Stimulated activated CD4-positive, alpha-beta T cell treated with anti-CD3 and anti-CD28 coated beads, Interleukin-2, amount 100 ng/mL, for 4 hours (primary cell): ENCODE data around the gene KCNJ2.
A peak's percentile ranks its signal among the peaks of the same experiment; 100 is the strongest.

Experiments
- DNase-seq: peaks from one replicate; pipeline ENCODE4 v3.0.0-alpha.2; 2020; ENCODE audit warnings: low read depth

The KCNJ2 gene

DNA sequence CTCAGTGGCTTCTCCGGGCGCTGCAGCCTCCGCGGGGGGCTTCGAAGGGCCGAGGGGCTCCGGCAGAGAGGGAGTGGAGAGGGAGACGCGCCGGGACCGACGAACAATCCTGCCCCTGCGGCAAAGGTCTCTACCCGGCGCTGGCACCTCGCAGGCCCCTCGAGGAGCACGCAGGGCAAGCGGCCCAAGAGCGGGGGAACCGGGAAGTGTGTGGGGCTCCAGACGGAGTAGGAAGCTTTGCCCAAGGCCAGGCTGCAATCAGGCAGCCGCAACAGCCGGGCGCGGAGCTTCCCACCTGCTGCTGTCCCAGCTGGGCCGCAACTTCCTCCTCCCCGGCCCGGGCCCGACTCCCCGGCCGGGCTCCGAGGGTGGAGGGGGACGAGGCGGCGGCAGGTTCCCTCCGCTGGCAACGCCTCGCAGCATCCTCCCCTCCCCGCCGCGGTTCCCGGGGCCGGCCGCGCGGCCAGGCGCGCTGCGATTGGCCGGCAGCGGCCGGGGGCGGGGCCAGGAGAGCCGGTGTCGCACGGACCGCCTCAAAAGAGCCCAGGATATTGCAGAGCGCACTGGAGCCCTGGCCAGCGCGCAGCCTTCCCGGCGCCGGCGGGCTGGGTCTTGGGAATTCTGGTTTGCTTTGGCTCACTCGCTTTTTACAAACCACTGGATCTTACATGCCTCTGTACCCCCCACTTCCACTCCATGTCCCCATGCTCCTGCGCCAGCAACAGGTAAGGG is at the start of gene KCNJ2:
Gene KCNJ2, plus strand, starts transcription at position 556 of the 732 bp plus-strand sequence. CDS start 5,508 bp downstream, outside the sequence.
- peak; percentile 13 for DNase-seq

DNA sequence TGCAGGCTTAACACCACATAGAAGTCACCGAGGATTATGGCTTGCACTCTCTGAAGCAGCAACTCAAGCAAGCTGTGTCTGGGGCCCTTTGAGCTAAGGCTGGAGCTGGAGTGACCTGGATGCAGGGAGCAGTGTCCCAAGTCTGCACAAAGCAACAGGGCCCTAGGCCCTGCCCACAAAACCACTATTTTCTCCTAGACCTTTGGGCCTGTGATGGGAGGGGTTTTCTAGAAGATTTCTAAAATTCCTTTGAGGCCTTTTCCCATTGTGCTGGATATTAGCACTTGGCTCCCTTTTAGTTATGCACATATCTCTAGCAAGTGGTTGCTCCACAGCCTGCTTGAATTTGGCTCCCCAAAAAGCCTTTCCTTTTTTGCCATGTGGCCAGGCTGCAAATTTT is 49.8 kb upstream of the KCNJ2 start:
- no peak for DNase-seq

DNA sequence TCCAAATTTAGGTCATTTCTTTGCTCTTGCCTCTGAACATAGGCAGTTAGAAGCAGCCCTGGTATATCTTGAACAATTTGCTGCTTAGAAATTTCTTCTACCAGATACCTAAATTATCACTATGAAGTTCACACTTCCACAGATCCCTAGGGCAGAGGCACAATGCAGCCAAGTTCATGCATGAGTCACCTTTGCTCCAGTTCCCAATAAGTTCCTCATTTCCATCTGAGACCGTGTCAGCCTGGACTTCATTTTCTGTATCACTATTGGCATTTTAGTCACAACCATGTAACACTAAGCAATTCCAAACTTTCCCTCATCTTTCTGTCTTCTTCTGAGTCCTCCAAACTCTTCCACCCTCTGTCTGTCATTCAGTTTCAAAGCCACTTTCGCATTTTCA is 49.3 kb upstream of the KCNJ2 start:
- DNase-seq: no peak

DNA sequence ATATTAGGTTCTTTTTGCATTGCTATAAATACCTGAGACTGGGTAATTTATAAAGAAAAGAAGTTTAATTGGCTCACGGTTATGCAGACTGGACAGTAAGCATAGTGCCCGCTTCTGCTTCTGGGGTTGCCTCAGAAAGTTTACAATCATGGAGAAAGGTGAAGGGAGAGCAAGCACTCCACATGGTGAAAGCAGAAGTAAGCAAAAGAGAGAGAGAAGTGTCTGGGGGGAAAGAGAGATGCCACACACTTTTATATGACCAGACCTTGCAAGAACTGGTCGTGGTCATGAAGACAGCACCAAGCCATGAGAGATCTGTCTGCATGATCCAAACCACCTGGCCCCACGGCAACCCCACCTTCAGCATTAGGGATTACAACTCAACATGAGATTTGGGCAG is 48.9 kb upstream of the KCNJ2 start:
- DNase-seq: no peak

DNA sequence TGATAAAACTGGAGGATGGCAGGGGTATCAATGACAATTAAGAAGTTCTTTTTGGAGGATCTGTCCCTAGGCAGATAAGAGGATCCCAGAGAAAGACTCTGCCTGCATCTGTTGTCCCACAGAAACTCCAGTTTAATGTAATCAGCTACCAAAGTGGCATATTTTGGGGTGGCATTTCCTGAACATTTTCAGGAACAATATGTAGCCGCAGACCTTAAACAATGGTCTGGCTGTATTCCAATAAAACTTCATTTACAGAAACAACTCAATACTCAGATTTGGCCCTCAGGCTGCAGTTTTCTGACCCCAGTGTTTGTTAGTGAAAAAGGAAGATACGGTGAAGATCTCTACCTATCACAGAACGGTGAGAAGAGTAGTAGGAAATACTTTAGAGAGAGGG is 48.2 kb upstream of the KCNJ2 start:
- DNase-seq: no peak

DNA sequence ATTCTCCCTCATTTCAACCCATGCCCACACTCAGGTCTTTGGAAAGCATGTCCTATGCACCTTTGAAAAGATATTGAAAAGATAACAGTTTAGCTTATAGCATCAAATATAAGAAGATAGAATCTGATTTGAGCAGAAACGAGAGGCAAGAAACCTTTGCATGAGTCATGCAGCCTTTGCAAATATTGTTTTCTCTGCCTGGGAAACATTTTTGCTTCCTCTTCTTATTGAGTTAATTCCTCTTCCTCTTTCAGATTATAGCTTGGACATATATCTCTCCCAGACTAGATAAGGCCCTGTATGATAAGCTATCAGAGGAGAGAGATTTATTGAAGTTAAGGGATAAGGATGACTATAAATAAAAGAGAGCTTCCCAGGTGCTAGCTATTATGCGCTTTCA is 46.1 kb upstream of the KCNJ2 start:
- no peak for DNase-seq

DNA sequence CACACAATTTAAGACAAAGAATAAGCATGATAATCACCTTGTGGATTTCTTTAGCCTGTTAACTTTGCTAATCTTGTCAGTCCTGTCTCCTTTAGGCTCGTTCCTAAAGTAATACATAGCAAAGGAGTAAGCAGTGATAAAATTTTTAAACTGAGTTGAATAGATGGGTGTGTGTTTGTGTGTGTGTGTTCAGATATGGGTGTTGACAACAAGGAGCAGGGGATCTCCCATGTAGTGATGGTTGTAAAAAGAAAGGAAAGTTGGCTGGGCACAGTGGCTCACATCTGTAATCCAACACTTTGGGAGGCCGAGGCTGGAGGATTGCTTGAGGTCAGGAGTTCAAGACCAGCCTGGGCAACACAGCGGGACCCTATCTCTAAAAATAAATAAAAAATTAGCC is 44.6 kb upstream of the KCNJ2 start:
- DNase-seq: no peak

DNA sequence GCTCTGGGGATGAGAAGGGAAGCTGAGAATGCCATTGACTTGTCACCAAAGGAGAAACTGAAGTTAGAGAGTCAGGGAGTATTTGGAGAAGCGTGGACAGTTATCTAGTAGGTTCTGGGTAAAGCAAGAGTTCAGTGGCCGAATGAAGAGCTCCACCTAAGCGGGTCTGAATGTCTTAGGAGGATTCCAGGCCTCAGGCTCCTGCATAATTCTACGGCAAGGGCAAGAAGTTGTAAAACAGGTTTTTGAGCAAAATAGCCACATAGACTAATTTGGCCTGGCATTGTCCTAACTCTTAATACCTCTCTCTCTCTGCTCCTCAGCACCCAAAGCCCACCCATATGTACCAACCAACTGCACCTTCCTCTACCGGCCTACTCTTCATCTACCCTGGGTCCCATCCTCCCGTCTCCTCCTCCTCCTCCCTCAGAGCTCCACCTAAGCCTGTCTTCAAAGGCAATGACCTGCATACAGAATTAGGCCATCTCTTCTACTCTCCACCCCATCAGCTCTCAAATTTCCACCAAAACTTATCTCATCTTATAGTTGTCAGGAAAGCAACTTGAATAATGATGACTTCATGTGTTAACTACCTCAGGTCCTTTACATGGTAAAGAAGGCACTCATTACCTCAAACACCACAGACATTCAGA is 42.0 kb upstream of the KCNJ2 start:
- DNase-seq: no peak

DNA sequence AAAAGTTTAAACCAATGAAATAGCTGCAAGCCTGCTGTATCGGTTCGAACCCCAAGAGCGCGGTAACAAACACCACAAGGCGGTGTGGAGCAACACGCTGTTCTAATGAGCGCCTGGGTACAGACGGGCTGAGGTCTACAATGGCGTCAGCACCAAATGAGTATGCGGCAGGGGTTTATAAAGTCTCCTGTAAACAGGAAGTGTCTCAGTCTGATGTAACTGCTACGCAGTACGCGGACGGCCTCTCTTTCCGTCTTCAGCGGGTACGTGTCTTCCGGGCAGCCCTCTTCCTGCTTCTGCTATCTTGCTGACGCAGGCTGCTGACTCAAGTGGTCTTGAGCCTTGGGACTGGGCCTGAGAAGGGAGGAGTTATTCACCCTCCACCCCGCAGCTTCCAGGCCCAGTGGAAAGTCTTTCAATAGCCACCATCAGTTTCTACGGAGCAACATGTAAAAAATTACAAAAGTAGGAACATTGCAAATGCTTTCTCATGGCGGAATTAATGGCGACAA is 40.5 kb upstream of the KCNJ2 start:
- no peak for DNase-seq

DNA sequence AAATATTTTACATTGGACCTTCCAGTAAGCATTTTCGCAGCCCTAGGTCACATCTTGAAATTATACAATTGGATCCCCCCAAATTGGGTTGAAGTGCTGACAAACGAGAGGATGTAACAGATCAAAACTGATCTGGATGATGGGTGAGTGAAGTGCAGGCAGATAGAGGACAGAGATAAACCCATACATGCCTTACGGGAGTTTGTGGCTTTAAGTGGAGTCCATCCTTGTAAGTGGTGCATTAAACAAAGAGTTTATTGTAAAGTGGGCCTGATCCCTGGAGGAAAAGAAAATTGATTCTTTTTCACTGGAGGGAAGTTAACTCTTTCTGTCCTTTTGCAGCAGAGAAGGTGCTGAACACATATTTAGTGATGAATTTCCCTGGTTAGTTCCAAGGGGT is 39.0 kb upstream of the KCNJ2 start:
- DNase-seq: no peak

DNA sequence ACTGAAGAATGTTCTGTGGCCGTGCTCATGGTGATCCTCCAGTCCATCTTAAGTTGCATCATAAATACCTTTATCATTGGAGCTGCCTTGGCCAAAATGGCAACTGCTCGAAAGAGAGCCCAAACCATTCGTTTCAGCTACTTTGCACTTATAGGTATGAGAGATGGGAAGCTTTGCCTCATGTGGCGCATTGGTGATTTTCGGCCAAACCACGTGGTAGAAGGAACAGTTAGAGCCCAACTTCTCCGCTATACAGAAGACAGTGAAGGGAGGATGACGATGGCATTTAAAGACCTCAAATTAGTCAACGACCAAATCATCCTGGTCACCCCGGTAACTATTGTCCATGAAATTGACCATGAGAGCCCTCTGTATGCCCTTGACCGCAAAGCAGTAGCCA is 36.8 kb upstream of the KCNJ2 start:
- no peak for DNase-seq

DNA sequence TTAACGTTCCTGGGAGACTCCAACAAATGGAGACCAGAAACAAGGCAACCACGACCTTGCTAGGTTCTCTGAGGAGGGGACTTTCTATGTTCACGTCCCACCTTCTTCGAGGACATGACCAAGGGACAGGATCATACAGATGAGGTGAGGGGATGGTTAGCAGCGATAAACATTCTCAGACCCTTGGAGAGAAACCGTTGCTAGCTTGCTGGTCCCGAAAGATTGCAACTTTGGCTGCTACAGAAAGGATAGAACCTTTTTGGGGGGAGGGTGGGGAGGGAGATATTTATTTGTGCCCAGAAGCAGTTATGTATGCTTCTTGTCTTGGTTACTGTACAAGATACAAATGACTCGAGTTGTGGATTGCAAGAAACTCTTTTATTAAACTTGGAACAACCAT is 35.3 kb upstream of the KCNJ2 start:
- DNase-seq: no peak

DNA sequence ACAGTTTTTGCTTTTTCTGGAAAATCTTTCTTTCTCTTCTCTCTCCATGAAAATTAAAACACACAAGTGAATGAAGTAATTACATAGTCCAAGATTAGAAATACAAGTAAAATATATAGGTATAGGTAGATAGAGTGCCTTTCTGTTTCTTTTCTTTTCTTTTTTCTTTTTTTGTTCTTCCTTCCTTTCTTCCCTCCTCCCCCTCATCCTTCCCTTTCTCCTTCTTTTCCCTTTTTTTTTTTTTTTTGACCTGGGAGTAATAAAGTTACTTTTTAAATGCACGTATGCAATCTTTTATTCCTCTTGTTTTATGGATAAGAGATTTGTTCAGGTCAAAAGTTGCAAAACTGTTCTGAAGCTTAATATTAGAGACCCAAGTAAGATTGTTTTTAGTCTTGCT is 34.6 kb upstream of the KCNJ2 start:
- DNase-seq: no peak

DNA sequence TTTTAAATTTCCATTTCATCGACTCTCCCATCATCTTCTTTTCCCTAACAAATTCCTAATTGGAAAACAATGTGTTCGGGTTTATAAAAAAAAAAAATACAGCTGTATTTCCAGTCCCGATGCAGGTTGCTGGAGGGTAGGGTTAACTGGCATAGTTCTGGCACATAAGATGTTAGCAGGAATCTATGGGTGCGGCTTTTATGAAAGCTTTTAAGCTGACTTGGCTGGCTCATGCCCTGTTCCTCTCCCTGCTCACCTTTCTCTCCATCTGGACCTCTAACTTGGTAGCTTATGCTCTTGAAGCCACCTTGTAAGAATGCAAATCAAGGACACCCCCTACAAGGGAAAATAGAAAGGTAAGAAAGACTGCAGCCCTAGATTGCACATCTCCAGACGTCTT is 33.2 kb upstream of the KCNJ2 start:
- DNase-seq: no peak

DNA sequence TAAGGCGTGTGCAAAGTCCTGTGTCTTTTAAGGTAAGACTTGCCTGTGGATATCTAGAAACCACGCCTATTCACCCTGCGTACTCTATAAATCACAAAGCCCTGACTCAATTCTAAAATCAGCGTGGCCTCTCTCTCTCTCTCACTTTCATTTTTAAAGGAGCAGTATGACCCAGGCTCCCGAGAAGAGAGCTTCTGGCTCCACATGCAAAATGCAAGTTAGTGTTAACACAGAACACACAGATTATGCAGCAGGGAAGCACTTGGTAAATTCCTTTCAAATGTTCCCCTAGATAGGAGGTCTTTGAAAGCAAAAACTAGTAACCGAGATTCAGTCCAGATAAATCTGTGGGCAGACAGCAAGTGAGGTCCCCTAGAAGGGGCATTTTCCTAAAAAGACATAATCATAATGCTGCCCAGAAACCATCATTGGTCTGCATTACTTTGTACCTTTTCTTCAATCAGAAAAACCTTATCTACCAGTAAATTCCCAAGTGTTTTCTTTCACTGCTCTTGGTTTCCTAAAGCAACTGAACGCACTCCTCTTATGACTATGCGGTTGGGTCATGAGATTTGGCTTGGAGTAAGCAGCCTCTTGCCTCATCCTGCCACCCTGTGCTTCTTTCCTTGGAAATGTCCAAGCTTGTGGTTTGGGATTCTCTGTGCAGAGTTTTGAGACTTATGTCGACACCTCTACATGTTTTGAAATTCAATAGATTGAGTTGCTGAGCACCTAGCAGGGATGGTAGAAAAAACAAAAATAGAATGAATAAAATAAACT is 31.7 kb upstream of the KCNJ2 start:
- DNase-seq: no peak

DNA sequence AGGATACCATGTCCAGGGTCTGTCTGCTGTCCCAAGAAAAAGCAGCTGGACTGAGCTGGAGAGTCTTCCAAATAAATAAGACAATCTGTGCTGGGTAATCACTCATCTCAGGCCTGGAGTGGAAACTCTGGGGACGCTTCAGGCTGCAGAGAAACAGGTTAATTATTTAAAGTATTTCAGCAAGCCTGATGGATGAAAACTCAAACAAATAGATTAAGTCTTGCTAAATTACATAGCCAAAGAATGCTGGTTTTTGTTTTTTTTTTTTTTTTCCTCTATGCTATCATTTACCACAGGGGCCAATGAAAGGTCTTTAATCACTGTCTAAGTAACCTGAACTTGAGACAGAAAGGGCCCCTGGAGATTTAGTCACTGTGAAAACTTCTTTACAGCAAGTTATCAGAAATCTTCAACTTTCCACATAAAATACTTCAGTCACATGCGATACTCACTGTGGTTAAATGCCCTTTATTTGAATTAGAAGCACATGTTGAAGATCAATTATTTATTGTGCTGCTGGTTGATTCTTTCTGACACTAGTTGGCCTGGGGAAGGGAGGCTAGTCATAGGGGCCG is 31.0 kb upstream of the KCNJ2 start:
- no peak for DNase-seq

DNA sequence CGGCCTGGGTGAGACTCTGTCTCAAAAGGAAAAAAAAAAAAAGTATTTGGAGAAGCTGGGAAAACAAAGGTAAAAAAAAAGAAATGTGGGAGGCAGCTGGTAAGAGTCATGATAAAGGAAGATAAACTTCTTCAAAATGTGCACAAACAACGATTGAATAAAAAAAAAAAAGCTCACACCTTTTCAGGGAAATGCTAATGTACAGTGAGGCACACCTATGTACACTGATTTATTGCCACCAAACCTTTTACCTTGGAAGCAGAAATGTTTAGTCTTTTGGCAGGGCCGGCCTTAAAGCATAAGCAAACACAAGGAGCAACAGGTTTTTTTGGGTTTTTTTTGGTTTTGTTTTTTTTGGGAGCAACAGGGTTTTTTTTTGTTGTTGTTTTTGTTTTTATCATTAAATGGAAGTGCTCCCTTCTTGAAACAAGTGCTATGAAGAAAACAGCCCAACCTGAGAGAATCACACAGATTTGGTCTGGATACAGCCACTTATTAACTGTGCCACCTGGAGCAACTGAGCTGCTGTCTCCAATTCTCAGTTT is 29.8 kb upstream of the KCNJ2 start:
- DNase-seq: no peak

DNA sequence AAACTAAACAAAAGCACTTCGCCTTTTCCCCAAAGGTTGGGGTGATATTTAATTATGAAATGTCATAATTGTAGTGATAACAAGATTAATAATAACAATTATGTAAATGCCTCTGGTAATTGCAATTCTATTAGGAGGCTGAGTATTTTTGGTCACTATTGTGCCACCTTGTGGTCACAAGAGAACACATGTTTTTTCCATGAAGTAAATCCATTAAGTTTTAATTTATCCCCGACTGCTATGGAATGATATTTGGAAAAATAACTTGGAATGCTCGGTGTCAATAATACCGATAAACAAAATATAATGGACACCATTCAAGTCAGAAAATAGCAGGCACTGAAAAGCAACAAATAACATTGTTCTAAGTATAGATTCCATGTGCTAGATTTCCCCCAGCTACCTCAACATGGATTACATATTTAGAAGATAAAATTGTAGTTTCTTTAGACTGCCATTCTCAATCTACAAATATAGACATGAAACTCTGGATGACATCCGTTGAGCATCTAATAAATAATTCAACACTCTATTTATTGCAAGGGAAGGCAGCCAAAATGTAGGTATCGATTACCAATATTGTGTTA is 25.0 kb upstream of the KCNJ2 start:
- DNase-seq: no peak

DNA sequence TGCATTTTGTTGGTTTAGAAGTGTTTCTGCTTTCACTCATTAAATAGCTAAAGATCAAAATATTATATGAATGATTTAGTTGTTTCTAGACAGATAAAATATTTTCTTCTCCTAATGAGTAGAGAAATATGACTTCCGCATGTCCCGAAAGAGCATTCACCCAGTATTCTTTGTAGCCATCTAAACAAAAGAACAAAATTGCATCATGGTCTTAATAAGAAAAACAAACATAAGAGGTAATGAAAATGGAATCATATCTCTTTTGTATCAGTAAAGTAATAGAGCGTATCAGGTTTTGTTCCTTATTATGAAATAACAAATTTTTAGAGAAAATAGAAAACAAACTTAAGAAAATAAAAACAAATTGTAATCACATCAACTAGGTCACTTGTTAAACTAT is 16.1 kb upstream of the KCNJ2 start:
- DNase-seq: no peak

DNA sequence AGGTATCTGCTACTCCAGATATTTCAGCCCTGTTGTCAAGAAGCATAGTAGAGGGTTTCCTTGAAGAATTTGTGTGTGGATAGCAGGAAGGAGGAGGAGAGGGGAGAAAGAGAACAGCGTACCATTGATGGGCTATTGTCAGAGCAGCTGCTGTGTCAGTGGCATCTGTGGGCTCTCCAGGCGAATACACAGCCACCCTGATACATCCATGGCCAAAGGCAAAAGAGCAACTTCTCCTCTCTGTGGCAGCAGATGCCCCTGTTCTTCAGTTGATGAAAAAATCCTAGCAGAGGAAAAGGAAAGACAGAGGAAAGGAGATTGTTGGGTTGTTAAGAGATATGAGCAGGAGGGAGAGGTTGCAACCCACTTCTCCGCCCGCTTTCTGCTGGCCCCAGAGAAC is 12.2 kb upstream of the KCNJ2 start:
- no peak for DNase-seq

DNA sequence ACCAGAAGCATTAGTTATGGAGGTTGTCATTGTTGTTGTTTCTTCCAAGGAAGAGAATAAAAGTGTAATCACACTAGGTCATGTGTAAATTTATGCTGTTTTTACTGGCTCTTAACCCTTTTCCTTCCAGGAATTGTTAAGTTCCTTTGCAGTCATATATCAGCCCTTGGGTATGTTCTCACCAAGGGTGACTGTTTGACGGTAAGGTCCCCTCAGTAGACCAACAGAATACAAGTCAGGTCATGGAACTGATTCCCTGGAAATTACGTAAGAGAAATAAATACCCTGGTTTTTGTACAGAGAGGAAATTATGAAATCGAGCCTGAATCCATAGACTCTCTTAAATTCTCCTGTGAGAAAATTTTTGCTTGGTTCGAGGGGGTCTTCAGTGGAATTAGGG is 11.2 kb upstream of the KCNJ2 start:
- DNase-seq: no peak

DNA sequence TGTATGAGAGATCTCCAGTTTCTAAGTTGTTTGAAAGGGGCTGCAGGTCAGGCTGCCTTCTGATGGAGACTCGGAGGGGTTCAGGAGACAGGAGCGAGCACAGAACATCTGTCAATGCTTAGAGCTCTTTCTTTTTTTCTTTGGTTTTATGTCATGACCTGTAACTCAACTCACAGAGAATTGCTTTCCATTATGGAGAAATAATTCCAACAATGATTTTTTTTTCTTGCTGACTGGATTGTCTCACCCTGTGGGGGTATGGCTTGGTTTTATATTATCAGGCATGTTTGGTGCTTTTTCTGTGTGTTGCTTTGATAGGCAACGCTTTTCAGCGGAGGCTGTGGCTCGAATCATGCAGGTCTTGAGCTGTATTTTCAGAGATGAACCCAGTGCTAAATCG is 10.7 kb upstream of the KCNJ2 start:
- no peak for DNase-seq
